ENCODE results near the gene HBQ1. TPM values are rescaled to one million over a fixed set of nuclear protein-coding genes. Genes with fewer than 3 reads are reported as not detected.
"Not testable (repeated sequence)": the region's sequence is repeated elsewhere in the genome, so short reads cannot be mapped to it uniquely, and the experiment has no call there.

Gene HBQ1
- total and polyA plus RNA-seq, 4 donors, result 50.9 TPM; not detected in 3

- no peaks in the 10 kb centered on the region for H3K36me3 ChIP-seq (ENCODE audit: control insufficient read depth in 4 of 4, insufficient read depth in 3 of 4, low read depth in 1 of 4, low read length in 3 of 4)
- no peak overlapping the region for H3K9ac ChIP-seq (ENCODE audit: low read depth in 1 of 2, low read length in 2 of 2)
- no peaks in the 10 kb centered on the region for H3K9me3 ChIP-seq (ENCODE audit: control insufficient read depth in 4 of 4, low read length in 3 of 4)
- TF ChIP-seq RAD21 (IDR thresholded peaks at IDR 0.05) (no peak), YY1 (IDR thresholded peaks at IDR 0.05) (no peak), EGR1 (IDR thresholded peaks at IDR 0.05; ENCODE audit: low read depth in 2 of 2) (no peak), RXRA (IDR thresholded peaks at IDR 0.05) (no peak), NR2F2 (IDR thresholded peaks at IDR 0.05) (no peak), ATF3 (IDR thresholded peaks at IDR 0.05) (no peak), JUND (IDR thresholded peaks at IDR 0.05) (no peak), SP1 (IDR thresholded peaks at IDR 0.05) (no peak), GABPA (IDR thresholded peaks at IDR 0.05 in 1 of 2, conservative IDR thresholded peaks at IDR 0.05 in 1 of 2) (no peak), HNF4G (IDR thresholded peaks at IDR 0.05) (no peak)
- TF ChIP-seq, protein P1, sequence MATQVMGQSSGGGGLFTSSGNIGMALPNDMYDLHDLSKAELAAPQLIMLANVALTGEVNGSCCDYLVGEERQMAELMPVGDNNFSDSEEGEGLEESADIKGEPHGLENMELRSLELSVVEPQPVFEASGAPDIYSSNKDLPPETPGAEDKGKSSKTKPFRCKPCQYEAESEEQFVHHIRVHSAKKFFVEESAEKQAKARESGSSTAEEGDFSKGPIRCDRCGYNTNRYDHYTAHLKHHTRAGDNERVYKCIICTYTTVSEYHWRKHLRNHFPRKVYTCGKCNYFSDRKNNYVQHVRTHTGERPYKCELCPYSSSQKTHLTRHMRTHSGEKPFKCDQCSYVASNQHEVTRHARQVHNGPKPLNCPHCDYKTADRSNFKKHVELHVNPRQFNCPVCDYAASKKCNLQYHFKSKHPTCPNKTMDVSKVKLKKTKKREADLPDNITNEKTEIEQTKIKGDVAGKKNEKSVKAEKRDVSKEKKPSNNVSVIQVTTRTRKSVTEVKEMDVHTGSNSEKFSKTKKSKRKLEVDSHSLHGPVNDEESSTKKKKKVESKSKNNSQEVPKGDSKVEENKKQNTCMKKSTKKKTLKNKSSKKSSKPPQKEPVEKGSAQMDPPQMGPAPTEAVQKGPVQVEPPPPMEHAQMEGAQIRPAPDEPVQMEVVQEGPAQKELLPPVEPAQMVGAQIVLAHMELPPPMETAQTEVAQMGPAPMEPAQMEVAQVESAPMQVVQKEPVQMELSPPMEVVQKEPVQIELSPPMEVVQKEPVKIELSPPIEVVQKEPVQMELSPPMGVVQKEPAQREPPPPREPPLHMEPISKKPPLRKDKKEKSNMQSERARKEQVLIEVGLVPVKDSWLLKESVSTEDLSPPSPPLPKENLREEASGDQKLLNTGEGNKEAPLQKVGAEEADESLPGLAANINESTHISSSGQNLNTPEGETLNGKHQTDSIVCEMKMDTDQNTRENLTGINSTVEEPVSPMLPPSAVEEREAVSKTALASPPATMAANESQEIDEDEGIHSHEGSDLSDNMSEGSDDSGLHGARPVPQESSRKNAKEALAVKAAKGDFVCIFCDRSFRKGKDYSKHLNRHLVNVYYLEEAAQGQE (IDR thresholded peaks at IDR 0.05), result no peak
- TF ChIP-seq, protein P2, sequence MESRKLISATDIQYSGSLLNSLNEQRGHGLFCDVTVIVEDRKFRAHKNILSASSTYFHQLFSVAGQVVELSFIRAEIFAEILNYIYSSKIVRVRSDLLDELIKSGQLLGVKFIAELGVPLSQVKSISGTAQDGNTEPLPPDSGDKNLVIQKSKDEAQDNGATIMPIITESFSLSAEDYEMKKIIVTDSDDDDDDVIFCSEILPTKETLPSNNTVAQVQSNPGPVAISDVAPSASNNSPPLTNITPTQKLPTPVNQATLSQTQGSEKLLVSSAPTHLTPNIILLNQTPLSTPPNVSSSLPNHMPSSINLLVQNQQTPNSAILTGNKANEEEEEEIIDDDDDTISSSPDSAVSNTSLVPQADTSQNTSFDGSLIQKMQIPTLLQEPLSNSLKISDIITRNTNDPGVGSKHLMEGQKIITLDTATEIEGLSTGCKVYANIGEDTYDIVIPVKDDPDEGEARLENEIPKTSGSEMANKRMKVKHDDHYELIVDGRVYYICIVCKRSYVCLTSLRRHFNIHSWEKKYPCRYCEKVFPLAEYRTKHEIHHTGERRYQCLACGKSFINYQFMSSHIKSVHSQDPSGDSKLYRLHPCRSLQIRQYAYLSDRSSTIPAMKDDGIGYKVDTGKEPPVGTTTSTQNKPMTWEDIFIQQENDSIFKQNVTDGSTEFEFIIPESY (IDR thresholded peaks at IDR 0.05), result no peak
- TF ChIP-seq, protein P3, sequence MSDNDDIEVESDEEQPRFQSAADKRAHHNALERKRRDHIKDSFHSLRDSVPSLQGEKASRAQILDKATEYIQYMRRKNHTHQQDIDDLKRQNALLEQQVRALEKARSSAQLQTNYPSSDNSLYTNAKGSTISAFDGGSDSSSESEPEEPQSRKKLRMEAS (IDR thresholded peaks at IDR 0.05), result no peak
- H3K27me3 ChIP-seq (ENCODE audit: control insufficient read depth in 4 of 4, insufficient read depth in 4 of 4, low read length in 3 of 4), result peaks cover 0 to 3% (median 2%) of the 10 kb centered on the region in 4 donors
- no peak overlapping the region for H3K4me3 ChIP-seq (ENCODE audit: low read depth in 1 of 3, low read length in 3 of 3)
- DNase-seq (ENCODE audit: low spot score), result no peak
- H3K4me1 ChIP-seq (ENCODE audit: control insufficient read depth in 4 of 4, insufficient read depth in 4 of 4, low read length in 3 of 4), result peaks cover 2 to 8% (median 5%) of the 10 kb centered on the region in 4 donors
- 55% methylated on average over 18 of the region's 18 CpGs for WGBS
- no peak overlapping the region for H3K27ac ChIP-seq (ENCODE audit: low read depth in 1 of 2, low read length in 2 of 2)
Measured at GRCh38 chr16:160691-161190, 19.5 kb upstream of the HBQ1 start.

GRCh38 chr16:162271-162991, 17.8 kb upstream of the HBQ1 start:
- Histone ChIP-seq H3K36me3 (ENCODE audit: control insufficient read depth in 4 of 4, insufficient read depth in 3 of 4, low read depth in 1 of 4, low read length in 3 of 4) (no peaks in the 10 kb centered on the region), H3K27me3 (ENCODE audit: control insufficient read depth in 4 of 4, insufficient read depth in 4 of 4, low read length in 3 of 4) (peaks cover 8 to 12% (median 9%) of the 10 kb centered on the region in 4 donors), H3K4me1 (ENCODE audit: control insufficient read depth in 4 of 4, insufficient read depth in 4 of 4, low read length in 3 of 4) (peaks cover 2 to 12% (median 10%) of the 10 kb centered on the region in 4 donors), H3K9ac (ENCODE audit: low read depth in 1 of 2, low read length in 2 of 2) (no peak overlapping the region), H3K4me3 (ENCODE audit: low read depth in 1 of 3, low read length in 3 of 3) (no peak overlapping the region), H3K9me3 (ENCODE audit: control insufficient read depth in 4 of 4, low read length in 3 of 4) (no peaks in the 10 kb centered on the region), H3K27ac (ENCODE audit: low read depth in 1 of 2, low read length in 2 of 2) (no peak overlapping the region)
- no peak for DNase-seq (ENCODE audit: low spot score)
- WGBS, result 85% methylated on average over 13 of the region's 13 CpGs
- TF ChIP-seq HNF4G (IDR thresholded peaks at IDR 0.05), result no peak

GRCh38 chr16:163139-163538, 17.1 kb upstream of the HBQ1 start:
- H3K27ac ChIP-seq (ENCODE audit: low read depth in 1 of 2, low read length in 2 of 2); H3K4me3 ChIP-seq (ENCODE audit: low read depth in 1 of 3, low read length in 3 of 3); DNase-seq (ENCODE audit: low spot score); H3K9ac ChIP-seq (ENCODE audit: low read depth in 1 of 2, low read length in 2 of 2); H3K9me3 ChIP-seq (ENCODE audit: control insufficient read depth in 4 of 4, low read length in 3 of 4); H3K36me3 ChIP-seq (ENCODE audit: control insufficient read depth in 4 of 4, insufficient read depth in 3 of 4, low read depth in 1 of 4, low read length in 3 of 4): not testable (repeated sequence)
- H3K4me1 ChIP-seq (ENCODE audit: control insufficient read depth in 4 of 4, insufficient read depth in 4 of 4, low read length in 3 of 4), result peaks cover 2 to 12% (median 10%) of the 10 kb centered on the region in 4 donors
- WGBS, result 88% methylated on average over 10 of the region's 10 CpGs
- peaks cover 8 to 12% (median 9%) of the 10 kb centered on the region in 4 donors for H3K27me3 ChIP-seq (ENCODE audit: control insufficient read depth in 4 of 4, insufficient read depth in 4 of 4, low read length in 3 of 4)

DNA sequence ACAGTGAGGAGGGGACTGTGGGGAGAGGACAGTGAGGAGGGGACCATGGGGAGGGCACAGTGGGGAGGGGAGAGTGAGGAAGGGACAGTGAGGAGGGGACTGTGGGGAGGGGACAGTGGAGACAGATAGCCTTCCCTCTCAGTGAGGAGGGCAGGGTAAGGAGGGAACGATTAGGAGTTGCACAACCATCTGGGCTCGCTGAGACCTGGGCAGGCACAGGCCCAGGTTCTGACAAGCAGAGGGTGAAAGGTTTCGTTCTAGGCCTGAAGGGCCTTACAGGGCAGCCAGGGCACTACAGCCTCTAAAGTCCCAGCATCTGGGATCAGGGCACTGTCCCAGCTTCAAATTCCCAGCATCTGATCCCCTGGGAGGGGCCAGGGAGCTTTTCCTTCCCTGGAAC, 16.6 kb upstream of the HBQ1 start:
- not testable (repeated sequence) for H3K9me3 ChIP-seq (ENCODE audit: control insufficient read depth in 4 of 4, low read length in 3 of 4); DNase-seq (ENCODE audit: low spot score); H3K4me3 ChIP-seq (ENCODE audit: low read depth in 1 of 3, low read length in 3 of 3); H3K9ac ChIP-seq (ENCODE audit: low read depth in 1 of 2, low read length in 2 of 2); H3K27ac ChIP-seq (ENCODE audit: low read depth in 1 of 2, low read length in 2 of 2); H3K36me3 ChIP-seq (ENCODE audit: control insufficient read depth in 4 of 4, insufficient read depth in 3 of 4, low read depth in 1 of 4, low read length in 3 of 4)
- Histone ChIP-seq H3K4me1 (ENCODE audit: control insufficient read depth in 4 of 4, insufficient read depth in 4 of 4, low read length in 3 of 4) (peaks cover 2 to 12% (median 10%) of the 10 kb centered on the region in 4 donors), H3K27me3 (ENCODE audit: control insufficient read depth in 4 of 4, insufficient read depth in 4 of 4, low read length in 3 of 4) (peaks cover 8 to 12% (median 10%) of the 10 kb centered on the region in 4 donors)
- 16% methylated on average over 2 of the region's 3 CpGs for WGBS

Measured in liver (tissue), 9 donors.